Fibroblast of villous mesenchyme (primary cell): ENCODE data around the gene NUDT19. TPM values are rescaled to one million over a fixed set of nuclear protein-coding genes. Genes with fewer than 3 reads are reported as not detected.

Experiments used
- DNase-seq: peaks from one replicate; pipeline ENCODE4 v3.0.0-alpha.2; 2010; ENCODE audit warnings: low read depth
- H3K4me3 ChIP-seq: 2 replicates; pipeline ENCODE4 v1.5.1; 2011; ENCODE audit warnings: low read depth, mild to moderate bottlenecking, low read length
- small RNA-seq: library from RNA; depleted of rRNA; stranded (forward); fragments of <200 nt; gene quantifications from one replicate; pipeline ENCODE3, GENCODE V24; 2012
- total RNA-seq: library from RNA; depleted of rRNA; stranded (reverse); fragments of >200 nt; gene quantifications from 2 replicates; pipeline ENCODE4 v1.2.3, GENCODE V29; 2012
- TF ChIP-seq, protein P1 (sequence below): IDR thresholded peaks from 2 replicates; pipeline ENCODE4 v1.5.1; 2012; ENCODE audit warnings: low read depth, mild to moderate bottlenecking, low read length; ENCODE audit not compliant: insufficient read depth

NUDT19 gene
- total RNA-seq, 1 donor = 14.2 TPM

DNA sequence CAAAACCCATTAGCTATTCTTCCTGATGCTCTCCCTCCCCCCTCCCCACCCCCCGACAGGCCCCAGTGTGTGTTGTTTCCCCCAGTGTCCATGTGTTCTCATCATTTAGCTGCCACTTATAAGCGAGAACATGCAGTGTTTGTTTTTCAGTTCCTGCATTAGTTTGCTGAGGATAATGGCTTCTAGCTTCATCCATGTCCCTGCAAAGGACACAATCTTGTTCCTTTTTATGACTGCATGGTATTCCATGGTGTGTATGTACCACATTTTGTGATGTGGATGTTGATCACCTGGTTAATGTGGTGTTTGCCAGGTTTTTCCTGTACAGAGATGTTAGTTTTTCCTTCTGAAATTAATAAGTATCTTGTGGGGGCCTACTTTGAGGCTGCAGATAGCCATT is 59.4 kb downstream of the NUDT19 start:
- TF ChIP-seq, protein P1, sequence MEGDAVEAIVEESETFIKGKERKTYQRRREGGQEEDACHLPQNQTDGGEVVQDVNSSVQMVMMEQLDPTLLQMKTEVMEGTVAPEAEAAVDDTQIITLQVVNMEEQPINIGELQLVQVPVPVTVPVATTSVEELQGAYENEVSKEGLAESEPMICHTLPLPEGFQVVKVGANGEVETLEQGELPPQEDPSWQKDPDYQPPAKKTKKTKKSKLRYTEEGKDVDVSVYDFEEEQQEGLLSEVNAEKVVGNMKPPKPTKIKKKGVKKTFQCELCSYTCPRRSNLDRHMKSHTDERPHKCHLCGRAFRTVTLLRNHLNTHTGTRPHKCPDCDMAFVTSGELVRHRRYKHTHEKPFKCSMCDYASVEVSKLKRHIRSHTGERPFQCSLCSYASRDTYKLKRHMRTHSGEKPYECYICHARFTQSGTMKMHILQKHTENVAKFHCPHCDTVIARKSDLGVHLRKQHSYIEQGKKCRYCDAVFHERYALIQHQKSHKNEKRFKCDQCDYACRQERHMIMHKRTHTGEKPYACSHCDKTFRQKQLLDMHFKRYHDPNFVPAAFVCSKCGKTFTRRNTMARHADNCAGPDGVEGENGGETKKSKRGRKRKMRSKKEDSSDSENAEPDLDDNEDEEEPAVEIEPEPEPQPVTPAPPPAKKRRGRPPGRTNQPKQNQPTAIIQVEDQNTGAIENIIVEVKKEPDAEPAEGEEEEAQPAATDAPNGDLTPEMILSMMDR = no peak
- no peak overlapping the region for H3K4me3 ChIP-seq
- no peak for DNase-seq

DNA sequence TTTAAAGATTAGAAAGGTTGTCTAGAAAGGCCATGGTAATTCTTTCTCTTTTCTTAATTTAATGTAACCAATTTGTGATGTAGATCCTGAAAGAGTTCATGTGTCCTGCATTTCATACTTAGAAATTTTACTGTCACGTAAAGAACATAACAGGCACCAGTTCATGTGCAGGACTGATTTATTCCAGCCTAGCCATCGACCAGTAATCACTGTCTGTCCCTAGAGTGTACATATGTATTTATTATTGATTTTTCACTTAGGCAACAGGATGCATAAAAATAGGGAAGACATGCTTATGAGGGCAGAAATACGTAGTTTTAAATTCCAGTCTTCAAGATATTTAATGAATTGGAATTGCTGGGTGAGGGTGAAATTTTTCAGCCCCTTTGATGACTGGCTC is 65.6 kb downstream of the NUDT19 start:
- no peak overlapping the region for H3K4me3 ChIP-seq
- no peak for DNase-seq
- TF ChIP-seq, protein P1 = no peak

Small RNAs within 50 kb of the gene (small RNA-seq; reads per million reads assigned to genes)
- gene RN7SL789P = not detected

Other genes with a start within 250 kb of the NUDT19 start
- 78.0 and 91.5 TPM in 2 replicates for gene PDCD5, start 110.6 kb upstream of the NUDT19 start, total RNA-seq
- 25.8 and 37.1 TPM in 2 replicates for gene ANKRD27, start 16.6 kb upstream of the NUDT19 start, total RNA-seq
- 0.32 and 0.86 TPM in 2 replicates for gene RGS9BP, start 16.0 kb upstream of the NUDT19 start, total RNA-seq
- gene TDRD12, start 27.9 kb downstream of the NUDT19 start, total RNA-seq = under 0.01 and 1.3 TPM in 2 replicates
- gene SLC7A9, start 177.9 kb downstream of the NUDT19 start, total RNA-seq = under 0.01 TPM in 1 of 2 replicates, not detected in the other